ENCODE measurements around the gene MRFAP1L1.
"Not testable (repeated sequence)": the region's sequence is repeated elsewhere in the genome, so short reads cannot be mapped to it uniquely, and the experiment has no call there.

Gene MRFAP1L1

GRCh38 chr4:6709230-6710114 is at the start of gene MRFAP1L1:
TSS of gene MRFAP1L1 (minus strand) at chr4:6709865. CDS start at chr4:6709629, 236 bp downstream.
- DNase-seq (ENCODE audit: extremely low read depth in 1 of 2, low read depth in 1 of 2) = peak; percentile 92 to 94

- no peak for DNase-seq (ENCODE audit: extremely low read depth in 1 of 2, low read depth in 1 of 2)
Measured at GRCh38 chr4:6758728-6759127, 49.1 kb upstream of the MRFAP1L1 start.

GRCh38 chr4:6756345-6756744 is 46.7 kb upstream of the MRFAP1L1 start:
- not testable (repeated sequence) for DNase-seq (ENCODE audit: extremely low read depth in 1 of 2, low read depth in 1 of 2)

- DNase-seq (ENCODE audit: extremely low read depth in 1 of 2, low read depth in 1 of 2) = no peak
Measured at GRCh38 chr4:6755088-6755753, 45.6 kb upstream of the MRFAP1L1 start.

- no peak for DNase-seq (ENCODE audit: extremely low read depth in 1 of 2, low read depth in 1 of 2)
Measured at GRCh38 chr4:6754481-6755087, 44.9 kb upstream of the MRFAP1L1 start.

GRCh38 chr4:6753891-6754290 is 44.2 kb upstream of the MRFAP1L1 start:
- no peak for DNase-seq (ENCODE audit: extremely low read depth in 1 of 2, low read depth in 1 of 2)

GRCh38 chr4:6753103-6753560 is 43.5 kb upstream of the MRFAP1L1 start:
- no peak for DNase-seq (ENCODE audit: extremely low read depth in 1 of 2, low read depth in 1 of 2)

- DNase-seq (ENCODE audit: extremely low read depth in 1 of 2, low read depth in 1 of 2) = no peak
Measured at GRCh38 chr4:6752486-6752829, 42.8 kb upstream of the MRFAP1L1 start.

GRCh38 chr4:6751611-6752485 is 42.2 kb upstream of the MRFAP1L1 start:
- no peak for DNase-seq (ENCODE audit: extremely low read depth in 1 of 2, low read depth in 1 of 2)

- DNase-seq (ENCODE audit: extremely low read depth in 1 of 2, low read depth in 1 of 2) = no peak
Measured at GRCh38 chr4:6750286-6751221, 40.9 kb upstream of the MRFAP1L1 start.

- DNase-seq (ENCODE audit: extremely low read depth in 1 of 2, low read depth in 1 of 2) = no peak
Measured at GRCh38 chr4:6749340-6750171, 39.9 kb upstream of the MRFAP1L1 start.

GRCh38 chr4:6748286-6748685 is 38.6 kb upstream of the MRFAP1L1 start:
- DNase-seq (ENCODE audit: extremely low read depth in 1 of 2, low read depth in 1 of 2) = no peak

GRCh38 chr4:6747294-6748051 is 37.8 kb upstream of the MRFAP1L1 start:
- DNase-seq (ENCODE audit: extremely low read depth in 1 of 2, low read depth in 1 of 2) = no peak

- no peak for DNase-seq (ENCODE audit: extremely low read depth in 1 of 2, low read depth in 1 of 2)
Measured at GRCh38 chr4:6746721-6747293, 37.1 kb upstream of the MRFAP1L1 start.

GRCh38 chr4:6742989-6743388 is 33.3 kb upstream of the MRFAP1L1 start:
- no peak for DNase-seq (ENCODE audit: extremely low read depth in 1 of 2, low read depth in 1 of 2)

- DNase-seq (ENCODE audit: extremely low read depth in 1 of 2, low read depth in 1 of 2) = no peak
Measured at GRCh38 chr4:6742507-6742906, 32.8 kb upstream of the MRFAP1L1 start.

- DNase-seq (ENCODE audit: extremely low read depth in 1 of 2, low read depth in 1 of 2) = no peak
Measured at GRCh38 chr4:6740347-6740746, 30.7 kb upstream of the MRFAP1L1 start.

- DNase-seq (ENCODE audit: extremely low read depth in 1 of 2, low read depth in 1 of 2) = no peak
Measured at GRCh38 chr4:6739920-6740319, 30.3 kb upstream of the MRFAP1L1 start.
